ENCODE data around the gene OAS1. TPM values are rescaled to one million over a fixed set of nuclear protein-coding genes. Genes with fewer than 3 reads are reported as not detected.

Gene OAS1
- total RNA-seq, 1 donor, result 0.86 TPM

DNA sequence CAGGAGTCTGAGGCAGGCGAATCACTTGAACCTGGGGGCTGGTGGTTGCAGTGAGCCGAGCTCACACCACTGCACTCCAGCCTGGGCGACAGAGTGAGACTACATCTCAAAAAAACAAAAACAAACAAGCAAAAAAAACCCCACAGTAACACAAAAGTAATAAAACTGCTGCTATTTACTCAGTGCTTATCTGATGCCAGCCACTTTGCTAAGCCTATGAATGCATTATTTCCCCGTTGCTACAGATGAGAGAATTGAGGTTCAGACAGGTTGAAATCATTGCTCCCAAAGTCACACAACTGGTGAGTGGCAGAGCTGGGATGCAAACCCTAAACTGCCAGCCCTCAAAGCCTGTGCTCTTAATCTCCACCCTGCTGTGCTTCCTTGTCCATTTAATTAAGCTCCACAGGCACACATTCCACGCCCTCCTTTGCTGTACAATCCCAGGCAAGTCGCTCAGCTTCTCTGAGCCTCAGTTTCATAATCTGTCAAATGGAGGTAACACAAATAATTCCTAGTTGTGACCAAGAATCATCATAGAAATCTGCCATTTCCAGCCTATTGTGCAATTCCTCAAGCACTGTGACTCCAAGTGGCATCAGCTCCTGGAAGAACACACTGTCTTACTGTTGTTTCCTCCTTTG, 25.8 kb downstream of the OAS1 start:
- TF ChIP-seq, protein P1, sequence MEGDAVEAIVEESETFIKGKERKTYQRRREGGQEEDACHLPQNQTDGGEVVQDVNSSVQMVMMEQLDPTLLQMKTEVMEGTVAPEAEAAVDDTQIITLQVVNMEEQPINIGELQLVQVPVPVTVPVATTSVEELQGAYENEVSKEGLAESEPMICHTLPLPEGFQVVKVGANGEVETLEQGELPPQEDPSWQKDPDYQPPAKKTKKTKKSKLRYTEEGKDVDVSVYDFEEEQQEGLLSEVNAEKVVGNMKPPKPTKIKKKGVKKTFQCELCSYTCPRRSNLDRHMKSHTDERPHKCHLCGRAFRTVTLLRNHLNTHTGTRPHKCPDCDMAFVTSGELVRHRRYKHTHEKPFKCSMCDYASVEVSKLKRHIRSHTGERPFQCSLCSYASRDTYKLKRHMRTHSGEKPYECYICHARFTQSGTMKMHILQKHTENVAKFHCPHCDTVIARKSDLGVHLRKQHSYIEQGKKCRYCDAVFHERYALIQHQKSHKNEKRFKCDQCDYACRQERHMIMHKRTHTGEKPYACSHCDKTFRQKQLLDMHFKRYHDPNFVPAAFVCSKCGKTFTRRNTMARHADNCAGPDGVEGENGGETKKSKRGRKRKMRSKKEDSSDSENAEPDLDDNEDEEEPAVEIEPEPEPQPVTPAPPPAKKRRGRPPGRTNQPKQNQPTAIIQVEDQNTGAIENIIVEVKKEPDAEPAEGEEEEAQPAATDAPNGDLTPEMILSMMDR (IDR thresholded peaks at IDR 0.05; ENCODE audit: insufficient read depth, low read depth, low read length), result no peak
- no peak overlapping the region for H3K4me3 ChIP-seq (ENCODE audit: low read depth, low read length)
- DNase-seq (ENCODE audit: low read depth), result no peak

DNA sequence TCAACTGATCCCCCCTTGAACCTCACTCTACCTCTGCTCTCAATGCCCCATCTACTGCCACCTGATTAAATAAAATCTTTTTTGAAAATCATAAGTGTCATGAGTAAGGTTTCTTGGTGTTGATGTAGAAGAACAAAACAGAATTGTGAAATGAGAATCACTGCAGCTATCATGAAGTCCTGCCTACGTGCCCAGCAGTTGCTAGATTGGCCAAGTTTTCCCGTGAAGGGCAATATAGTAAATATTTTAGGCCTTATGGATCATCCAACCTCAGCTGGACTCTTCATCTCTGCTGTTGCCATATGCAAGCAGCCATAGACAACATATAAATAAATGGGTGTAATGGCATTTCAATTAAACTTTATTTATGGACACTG, 26.4 kb downstream of the OAS1 start:
- H3K4me3 ChIP-seq (ENCODE audit: low read depth, low read length), result no peak overlapping the region
- DNase-seq (ENCODE audit: low read depth), result no peak
- TF ChIP-seq, protein P1 (IDR thresholded peaks at IDR 0.05; ENCODE audit: insufficient read depth, low read depth, low read length), result no peak

DNA sequence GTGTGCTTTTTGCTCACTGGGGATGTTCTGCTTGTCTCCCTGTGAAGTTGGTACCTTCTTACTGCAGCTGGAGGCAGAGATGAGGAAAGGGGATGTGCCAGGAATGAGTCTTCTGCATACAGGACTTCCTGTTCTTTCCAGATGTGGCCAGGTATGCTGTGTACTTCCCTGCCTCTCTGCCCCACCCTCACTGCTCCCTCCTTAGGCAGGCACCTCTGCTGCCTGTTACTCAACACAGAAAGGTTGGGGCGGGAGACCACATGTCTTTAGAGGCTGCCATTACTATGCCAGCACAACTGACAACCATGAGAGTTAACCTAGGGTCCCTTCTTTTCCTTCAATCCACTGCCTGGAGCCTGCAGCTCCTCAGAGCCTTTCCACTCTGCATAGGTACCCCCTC, 29.5 kb downstream of the OAS1 start:
- TF ChIP-seq, protein P1 (IDR thresholded peaks at IDR 0.05; ENCODE audit: insufficient read depth, low read depth, low read length), result no peak
- no peak overlapping the region for H3K4me3 ChIP-seq (ENCODE audit: low read depth, low read length)
- no peak for DNase-seq (ENCODE audit: low read depth)

DNA sequence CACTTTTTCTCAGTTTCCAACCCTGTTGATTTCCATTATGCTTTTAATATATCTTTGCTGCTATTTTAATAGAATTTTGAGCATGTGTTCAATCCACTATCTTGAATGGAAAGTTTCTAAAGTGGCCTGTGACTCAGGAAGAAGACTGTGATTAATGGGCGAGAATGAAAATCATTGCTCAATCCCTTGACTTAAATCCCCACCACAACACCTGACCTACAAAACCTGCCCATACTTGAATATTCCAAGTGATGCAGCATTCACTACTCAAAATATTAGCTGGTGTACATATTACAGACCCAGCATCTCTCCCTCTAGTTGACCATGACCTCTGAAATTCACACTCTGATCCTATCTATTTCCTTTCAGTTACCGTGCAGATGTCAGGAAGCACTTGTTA, 30.2 kb downstream of the OAS1 start:
- peak; percentile 7 for DNase-seq (ENCODE audit: low read depth)

DNA sequence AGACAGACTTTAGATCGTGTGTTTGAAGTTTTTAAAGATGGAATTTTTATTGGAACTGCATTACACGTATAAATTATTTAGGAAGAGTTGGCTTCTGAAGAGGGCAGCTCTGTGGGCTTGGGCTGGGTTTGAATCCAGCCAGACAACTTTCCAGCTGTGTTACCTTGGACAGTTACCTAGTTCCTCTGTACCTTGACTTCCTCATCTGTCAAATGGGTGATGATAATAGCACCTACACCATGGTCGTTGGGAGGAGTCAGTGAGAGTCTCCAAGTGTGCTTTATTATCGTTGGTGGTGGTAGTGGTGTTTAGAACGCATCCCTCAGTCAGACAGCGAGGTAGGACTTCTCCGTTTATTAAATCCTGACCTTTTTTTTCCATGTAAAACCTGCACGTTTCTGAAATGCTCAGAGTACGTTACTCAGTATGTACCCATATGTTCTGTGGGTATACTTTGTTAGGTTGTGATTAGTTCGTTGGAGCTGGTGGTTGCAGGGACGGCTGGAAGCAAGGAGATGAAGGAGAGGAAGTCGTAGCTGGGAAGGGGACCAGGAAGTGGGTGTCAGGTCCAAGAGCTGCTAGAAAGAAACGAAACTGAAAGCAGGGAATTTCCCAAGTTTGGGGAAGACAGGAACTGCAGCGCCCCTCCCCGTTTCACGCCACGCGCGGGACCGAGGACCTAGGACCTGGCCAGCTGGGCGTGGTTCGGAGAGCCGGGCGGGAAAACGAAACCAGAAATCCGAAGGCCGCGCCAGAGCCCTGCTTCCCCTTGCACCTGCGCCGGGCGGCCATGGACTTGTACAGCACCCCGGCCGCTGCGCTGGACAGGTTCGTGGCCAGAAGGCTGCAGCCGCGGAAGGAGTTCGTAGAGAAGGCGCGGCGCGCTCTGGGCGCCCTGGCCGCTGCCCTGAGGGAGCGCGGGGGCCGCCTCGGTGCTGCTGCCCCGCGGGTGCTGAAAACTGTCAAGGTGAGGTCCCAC, 31.3 kb downstream of the OAS1 start, which contains the start of gene OAS3:
Gene OAS3, plus strand, starts transcription at position 734 of the 979 bp plus-strand sequence. Its CDS starts 57 bp downstream, at position 791.
- peak within 1 kb of the TSS; percentile 81 for H3K4me3 ChIP-seq (ENCODE audit: low read depth, low read length)
- TF ChIP-seq, protein P1 (IDR thresholded peaks at IDR 0.05; ENCODE audit: insufficient read depth, low read depth, low read length), result no peak
- peak; percentile 88 for DNase-seq (ENCODE audit: low read depth)

More for the DNA sequence above, 30.2 kb downstream of the OAS1 start:
- TF ChIP-seq, protein P1 (IDR thresholded peaks at IDR 0.05; ENCODE audit: insufficient read depth, low read depth, low read length), result no peak
- no peak overlapping the region for H3K4me3 ChIP-seq (ENCODE audit: low read depth, low read length)

DNA sequence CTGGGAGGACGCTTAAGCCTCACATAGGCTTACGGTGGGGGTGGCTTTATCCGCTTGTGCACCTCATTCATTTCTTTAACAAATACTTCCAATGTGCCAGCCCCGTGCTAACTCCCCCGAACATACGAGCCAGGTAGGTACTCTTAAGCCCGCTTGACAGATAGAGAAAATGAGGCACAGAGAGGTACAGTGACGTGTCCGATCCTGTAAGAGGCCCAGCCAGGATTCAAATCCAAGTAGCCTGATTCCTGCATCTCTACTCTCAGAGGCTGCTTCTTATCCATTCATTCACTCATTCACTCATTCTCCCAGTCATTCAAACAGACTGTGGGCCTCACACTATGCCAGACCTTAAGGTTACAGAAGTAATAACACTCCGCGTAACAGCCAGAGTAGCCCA, 32.0 kb downstream of the OAS1 start:
- peak overlapping the region; percentile 81 for H3K4me3 ChIP-seq (ENCODE audit: low read depth, low read length)
- no peak for DNase-seq (ENCODE audit: low read depth)
- TF ChIP-seq, protein P1 (IDR thresholded peaks at IDR 0.05; ENCODE audit: insufficient read depth, low read depth, low read length), result no peak
